Astrocyte of the spinal cord (primary cell): ENCODE data around the gene C4B.
"Not testable (repeated sequence)": the region's sequence is repeated elsewhere in the genome, so short reads cannot be mapped to it uniquely, and the experiment has no call there.

Experiments
- DNase-seq: peaks from one replicate; pipeline ENCODE4 v3.0.0; 2011; ENCODE audit warnings: low read depth, low spot score
- H3K4me3 ChIP-seq: 2 replicates; pipeline ENCODE4 v1.5.1; 2011; ENCODE audit warnings: low read depth, mild to moderate bottlenecking, low read length, moderate library complexity
- in situ Hi-C: cut with HindIII; loops from 2 replicates; pipeline ENCODE4 v1.10.0; 2017; ENCODE audit warnings: low sequenced_read_pairs
- TF ChIP-seq, protein P1 (sequence below): IDR thresholded peaks from 2 replicates; pipeline ENCODE4 v1.5.1; 2012; ENCODE audit warnings: low read depth, mild to moderate bottlenecking, low read length, inconsistent platforms

The C4B gene

DNA sequence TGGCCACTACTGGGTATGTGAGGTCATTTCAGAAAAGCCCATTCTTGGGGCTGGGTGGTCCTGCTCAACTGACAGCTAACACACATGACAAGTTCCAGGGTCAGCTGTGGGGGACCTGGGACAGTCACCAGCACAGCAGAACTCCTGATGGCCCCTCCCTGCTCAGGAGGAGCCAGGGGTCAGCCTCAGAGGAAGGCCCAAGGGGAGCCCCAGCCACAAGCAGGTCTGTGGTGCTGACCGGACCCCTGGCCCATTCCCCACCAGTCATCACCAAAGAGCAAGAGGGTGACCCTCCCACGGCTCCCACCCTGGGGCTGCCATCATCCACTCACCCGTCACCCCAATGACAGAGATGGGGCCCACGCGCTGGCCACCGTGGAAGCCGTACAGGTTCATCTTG, 41.7 kb downstream of the C4B start:
- DNase-seq = no peak
- in situ Hi-C loops = no loop called here
- no peak overlapping the region for H3K4me3 ChIP-seq
- TF ChIP-seq, protein P1, sequence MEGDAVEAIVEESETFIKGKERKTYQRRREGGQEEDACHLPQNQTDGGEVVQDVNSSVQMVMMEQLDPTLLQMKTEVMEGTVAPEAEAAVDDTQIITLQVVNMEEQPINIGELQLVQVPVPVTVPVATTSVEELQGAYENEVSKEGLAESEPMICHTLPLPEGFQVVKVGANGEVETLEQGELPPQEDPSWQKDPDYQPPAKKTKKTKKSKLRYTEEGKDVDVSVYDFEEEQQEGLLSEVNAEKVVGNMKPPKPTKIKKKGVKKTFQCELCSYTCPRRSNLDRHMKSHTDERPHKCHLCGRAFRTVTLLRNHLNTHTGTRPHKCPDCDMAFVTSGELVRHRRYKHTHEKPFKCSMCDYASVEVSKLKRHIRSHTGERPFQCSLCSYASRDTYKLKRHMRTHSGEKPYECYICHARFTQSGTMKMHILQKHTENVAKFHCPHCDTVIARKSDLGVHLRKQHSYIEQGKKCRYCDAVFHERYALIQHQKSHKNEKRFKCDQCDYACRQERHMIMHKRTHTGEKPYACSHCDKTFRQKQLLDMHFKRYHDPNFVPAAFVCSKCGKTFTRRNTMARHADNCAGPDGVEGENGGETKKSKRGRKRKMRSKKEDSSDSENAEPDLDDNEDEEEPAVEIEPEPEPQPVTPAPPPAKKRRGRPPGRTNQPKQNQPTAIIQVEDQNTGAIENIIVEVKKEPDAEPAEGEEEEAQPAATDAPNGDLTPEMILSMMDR = no peak

DNA sequence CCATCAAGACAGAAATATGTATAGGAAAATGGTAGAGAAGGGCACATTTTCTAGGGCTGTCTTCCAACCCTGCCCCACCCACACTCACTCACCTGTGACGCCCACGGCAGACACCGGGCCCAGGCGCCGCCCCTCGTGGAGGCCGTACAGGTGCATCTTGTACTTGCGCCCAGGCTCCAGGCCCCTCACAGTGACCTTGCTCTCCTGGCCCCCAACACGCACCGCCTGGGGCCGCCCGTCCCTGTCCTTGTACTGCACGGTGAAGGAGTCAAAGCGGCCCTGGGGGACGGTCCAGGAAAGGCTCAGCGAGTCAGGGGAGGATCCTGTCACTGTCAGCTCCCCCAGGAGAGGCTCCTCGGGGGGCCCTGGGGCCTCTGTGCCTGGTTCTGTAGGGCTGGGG, 43.4 kb downstream of the C4B start:
- TF ChIP-seq, protein P1 = no peak
- no peak for DNase-seq
- in situ Hi-C loops = no loop called here
- H3K4me3 ChIP-seq = no peak overlapping the region

DNA sequence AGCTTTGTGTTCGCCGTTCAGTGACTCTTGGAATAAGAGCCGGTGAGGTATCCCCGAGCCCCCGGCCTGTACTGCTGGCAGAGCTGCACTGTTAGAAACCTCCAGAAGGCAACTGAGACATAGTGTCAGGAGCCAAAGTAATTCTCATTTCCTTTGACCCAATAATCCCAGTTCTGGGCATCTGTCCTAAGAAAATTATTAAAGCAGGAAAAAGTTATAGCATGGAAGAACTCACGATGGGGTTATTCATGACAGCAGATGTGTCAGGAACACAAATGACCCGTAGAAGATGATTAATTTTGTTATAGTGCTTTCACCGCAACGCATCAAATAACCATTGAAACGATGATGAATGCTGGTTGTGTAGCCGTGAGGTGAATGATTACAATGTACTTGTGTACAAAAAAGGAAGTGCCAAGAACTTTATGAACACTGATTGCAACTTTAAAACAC, 43.9 kb downstream of the C4B start:
- in situ Hi-C loops = no loop called here

DNA sequence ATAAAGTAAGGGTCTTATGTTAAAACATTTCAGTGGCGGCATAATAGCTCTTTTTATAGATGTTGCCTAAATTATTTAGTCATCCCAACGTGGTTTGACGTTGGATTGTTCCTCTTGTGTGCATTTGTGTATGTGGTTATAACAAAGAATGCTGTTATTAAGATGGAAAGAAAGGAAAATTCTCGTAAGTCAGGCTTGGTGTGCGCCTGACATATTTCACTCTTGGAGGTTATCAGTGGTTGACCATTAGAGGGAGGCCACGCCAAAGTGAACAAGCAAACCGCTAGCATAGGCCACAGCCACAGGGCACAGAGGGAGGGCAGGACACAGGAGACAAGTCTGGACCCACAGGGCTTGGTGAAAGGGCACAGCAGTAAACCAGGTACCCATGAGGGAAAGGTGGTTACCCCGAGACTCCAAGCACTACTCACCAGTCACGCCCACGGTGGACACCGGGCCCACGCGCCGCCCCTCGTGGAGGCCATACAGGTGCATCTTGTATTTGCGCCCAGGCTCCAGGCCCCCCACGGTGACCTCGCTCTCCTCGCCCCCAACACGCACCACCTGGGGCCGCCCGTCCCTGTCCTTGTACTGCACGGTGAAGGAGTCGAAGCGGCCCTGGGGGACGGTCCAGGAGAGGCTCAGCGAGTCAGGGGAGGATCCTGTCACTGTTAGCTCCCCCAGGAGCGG, 46.5 kb downstream of the C4B start:
- no peak overlapping the region for H3K4me3 ChIP-seq
- in situ Hi-C loops = no loop called here
- DNase-seq = no peak
- TF ChIP-seq, protein P1 = no peak

More for the DNA sequence above, 43.9 kb downstream of the C4B start:
- TF ChIP-seq, protein P1 = no peak
- H3K4me3 ChIP-seq = no peak overlapping the region
- no peak for DNase-seq

DNA sequence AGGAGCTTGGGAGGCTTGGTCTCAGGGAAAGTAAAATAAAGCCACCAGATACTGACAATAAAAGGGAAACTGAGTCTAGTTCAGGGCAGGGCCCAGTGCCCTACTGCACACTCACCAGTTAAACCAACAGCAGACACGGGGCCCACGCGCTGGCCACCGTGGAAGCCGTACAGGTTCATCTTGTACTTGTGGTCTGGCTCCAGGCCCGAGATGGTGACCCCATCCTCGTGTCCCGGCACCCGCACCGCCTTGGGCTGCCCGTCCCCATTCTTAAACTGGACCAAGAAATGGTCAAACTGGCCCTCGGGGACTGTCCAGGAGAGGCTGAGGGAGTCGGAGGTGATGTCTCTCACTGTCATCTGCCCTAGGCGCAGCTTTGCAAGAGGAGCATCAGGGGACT, 50.1 kb downstream of the C4B start:
- in situ Hi-C loops = no loop called here
- TF ChIP-seq, protein P1 = no peak
- no peak for DNase-seq
- H3K4me3 ChIP-seq = no peak overlapping the region

DNA sequence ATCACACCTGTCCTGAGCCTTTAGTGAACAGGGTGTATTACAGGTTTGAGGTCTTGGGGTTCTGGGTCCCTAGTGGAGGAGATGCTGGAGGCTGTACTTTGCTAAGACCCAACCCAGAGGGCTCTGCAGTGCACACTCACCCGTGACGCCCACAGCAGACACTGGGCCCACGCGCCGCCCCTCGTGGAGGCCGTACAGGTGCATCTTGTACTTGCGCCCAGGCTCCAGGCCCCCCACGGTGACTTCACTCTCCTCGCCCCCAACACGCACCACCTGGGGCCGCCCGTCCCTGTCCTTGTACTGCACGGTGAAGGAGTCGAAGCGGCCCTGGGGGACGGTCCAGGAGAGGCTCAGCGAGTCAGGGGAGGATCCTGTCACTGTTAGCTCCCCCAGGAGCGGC, 52.9 kb downstream of the C4B start:
- in situ Hi-C loops, H3K4me3 ChIP-seq, DNase-seq: not testable (repeated sequence)

DNA sequence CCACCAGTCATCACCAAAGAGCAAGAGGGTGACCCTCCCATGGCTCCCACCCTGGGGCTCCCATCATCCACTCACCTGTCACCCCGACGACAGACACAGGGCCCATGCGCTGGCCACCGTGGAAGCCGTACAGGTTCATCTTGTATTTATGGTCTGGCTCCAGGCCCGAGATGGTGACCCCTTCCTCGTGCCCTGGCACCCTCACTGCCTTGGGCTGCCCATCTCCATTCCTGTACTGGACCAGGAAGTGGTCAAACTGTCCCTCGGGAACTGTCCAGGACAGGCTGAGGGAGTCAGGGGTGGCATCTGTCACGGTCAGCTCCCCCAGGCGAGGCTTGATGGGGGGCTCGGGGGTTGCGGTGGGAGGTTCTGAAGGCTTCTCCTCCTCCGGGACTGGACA, 53.7 kb downstream of the C4B start:
- DNase-seq, H3K4me3 ChIP-seq, in situ Hi-C loops: not testable (repeated sequence)

DNA sequence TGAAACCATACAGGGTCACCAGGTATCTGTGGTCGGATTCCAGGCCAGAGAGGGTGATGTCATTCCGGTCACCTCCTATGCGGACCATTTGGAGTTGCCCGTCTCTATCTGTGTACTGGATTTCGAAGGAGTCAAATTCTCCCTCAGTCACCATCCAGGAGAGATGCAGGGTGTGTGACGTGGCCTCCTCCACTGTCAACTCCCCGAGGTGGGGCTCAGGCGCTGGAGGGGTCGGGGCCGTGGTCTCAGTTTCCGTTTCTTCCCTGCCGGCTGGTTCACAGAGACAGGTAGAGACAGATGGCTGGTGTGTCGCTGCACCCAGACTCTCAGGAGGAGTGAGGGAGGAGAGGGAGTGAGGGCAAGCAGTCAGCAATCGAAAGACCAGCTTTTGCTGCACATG, 54.3 kb downstream of the C4B start:
- in situ Hi-C loops = no loop called here
- no peak for DNase-seq
- TF ChIP-seq, protein P1 = no peak
- no peak overlapping the region for H3K4me3 ChIP-seq
